Urinary bladder (tissue), 4 donors: ENCODE results near the gene DRG2. TPM values are rescaled to one million over a fixed set of nuclear protein-coding genes. Genes with fewer than 3 reads are reported as not detected.

Experiments
- DNase-seq: peaks from one replicate; pipeline ENCODE4 v3.0.0-alpha.2; 2015; ENCODE audit errors: extremely low spot score
- H3K27ac ChIP-seq: one replicate; pipeline ENCODE4 v1.5.1; 2013; ENCODE audit warnings: low read depth, mild to moderate bottlenecking, moderate library complexity
- H3K36me3 ChIP-seq: one replicate; pipeline ENCODE4 v1.6.1; 2013; ENCODE audit warnings: mild to moderate bottlenecking, moderate library complexity; ENCODE audit not compliant: insufficient read depth
- H3K4me1 ChIP-seq: one replicate; pipeline ENCODE4 v1.6.1; 2013; ENCODE audit warnings: mild to moderate bottlenecking, moderate library complexity; ENCODE audit not compliant: insufficient read depth
- H3K4me3 ChIP-seq: one replicate; pipeline ENCODE4 v1.5.1; 2013; ENCODE audit warnings: low read depth, low read length
- WGBS: extraction: QIAGEN DNeasy Blood & Tissue Kit; methylation state at CpG from one replicate; pipeline ENCODE4 v1.1.7; 2013; 5-methylcytosine and 5-hydroxymethylcytosine counted together
- polyA plus RNA-seq: library from polyadenylated mRNA; stranded (reverse); fragments of 200-250 nt; gene quantifications from one replicate; pipeline ENCODE4 v1.2.3, GENCODE V29; 2013
- total RNA-seq: library from RNA; depleted of rRNA; stranded (reverse); fragments of >200 nt; gene quantifications from one replicate; pipeline ENCODE4 v1.2.3, GENCODE V29; 2014
- donor health status: healthy with polysubstance abuse.
- donor health status: healthy.

Gene DRG2, protein sequence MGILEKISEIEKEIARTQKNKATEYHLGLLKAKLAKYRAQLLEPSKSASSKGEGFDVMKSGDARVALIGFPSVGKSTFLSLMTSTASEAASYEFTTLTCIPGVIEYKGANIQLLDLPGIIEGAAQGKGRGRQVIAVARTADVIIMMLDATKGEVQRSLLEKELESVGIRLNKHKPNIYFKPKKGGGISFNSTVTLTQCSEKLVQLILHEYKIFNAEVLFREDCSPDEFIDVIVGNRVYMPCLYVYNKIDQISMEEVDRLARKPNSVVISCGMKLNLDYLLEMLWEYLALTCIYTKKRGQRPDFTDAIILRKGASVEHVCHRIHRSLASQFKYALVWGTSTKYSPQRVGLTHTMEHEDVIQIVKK
- 20.3 TPM for total RNA-seq
- 35.9 TPM for polyA plus RNA-seq

DNA sequence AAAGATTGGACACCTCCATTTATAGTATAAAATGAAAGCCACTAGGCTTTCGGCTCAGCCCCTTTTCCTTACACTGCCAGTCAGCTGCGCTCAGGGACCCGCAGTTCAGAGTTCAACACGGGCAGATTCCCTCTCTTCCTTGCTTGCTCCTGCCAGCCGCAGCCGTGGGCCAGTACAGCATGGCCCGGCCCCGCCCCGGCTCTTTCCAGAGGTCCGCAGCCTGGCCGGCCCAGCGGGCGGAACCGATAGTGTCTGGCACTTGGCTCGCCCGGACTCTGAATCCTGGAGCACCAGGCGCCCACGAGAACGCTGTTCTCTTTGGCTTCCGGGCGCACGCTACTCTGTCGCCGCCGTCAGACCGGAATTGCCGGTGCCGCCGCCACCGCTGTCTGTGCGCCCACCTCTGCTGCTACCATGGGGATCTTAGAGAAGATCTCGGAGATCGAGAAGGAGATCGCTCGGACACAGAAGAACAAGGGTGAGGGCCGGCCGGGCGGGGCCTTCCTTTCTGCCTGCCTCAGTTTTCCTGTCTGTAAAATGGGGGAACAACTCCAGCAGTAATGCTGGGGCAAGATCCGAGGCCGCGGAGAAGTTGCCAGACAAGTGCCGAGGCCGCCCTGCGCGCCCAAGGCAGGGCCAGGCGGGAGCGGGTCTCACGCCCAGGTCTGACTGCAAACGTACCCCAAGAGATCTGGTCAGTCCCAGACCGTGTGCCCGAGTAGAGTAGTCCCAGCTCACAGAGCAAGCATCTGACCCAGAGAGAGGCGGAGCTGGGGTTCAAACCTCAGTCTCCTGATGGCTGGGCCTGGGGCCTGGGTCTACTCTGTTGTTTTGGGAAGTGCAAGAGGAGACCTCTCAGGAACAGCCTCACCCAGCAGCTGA, at the start of gene DRG2:
DRG2 (plus strand) TSS at position 339 of the 882 bp plus-strand sequence; CDS start at position 415, 76 bp downstream.
- Histone ChIP-seq H3K4me3 (peak within 1 kb of the TSS; percentile 71), H3K27ac (peak within 1 kb of the TSS; percentile 28), H3K36me3 (no peaks in the 10 kb centered on the region), H3K4me1 (no peaks in the 10 kb centered on the region)
- peak; percentile 76 for DNase-seq
- 1% methylated on average over 52 of the region's 52 CpGs for WGBS

DNA sequence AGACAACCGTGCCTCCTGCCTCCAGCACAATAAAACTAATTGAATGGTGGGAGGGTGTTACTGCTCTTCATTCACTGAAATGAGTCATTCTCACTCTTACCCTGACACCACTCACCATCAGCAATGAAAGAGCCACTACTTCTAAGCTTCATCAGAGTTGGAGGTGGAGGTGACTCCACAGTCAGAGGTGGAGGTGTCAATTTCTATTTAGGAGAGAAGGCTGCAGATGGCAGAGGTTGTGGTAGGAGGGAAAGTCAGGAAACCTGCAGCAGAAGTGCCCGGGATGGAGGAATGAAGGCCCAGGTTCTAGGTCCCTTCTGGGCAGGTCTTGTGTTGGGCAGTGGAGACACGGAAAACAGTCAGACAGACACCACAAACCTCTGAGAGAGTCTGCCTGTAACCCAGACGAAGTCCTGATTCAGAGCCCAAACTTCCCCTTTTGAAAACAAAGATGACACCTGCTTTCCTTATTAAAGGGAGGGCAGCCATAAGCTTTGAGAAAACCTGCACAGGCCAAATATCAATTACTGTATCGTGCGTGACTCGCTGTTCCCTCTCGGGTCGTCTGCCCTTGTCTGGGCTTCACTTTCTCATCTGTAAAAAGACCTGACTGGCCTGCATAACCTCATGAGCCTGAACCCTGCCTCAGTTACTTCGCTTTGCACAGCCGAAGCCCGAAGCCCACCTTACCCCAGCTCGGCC, 49.4 kb upstream of the DRG2 start:
- H3K4me1 ChIP-seq = no peaks in the 10 kb centered on the region
- H3K36me3 ChIP-seq = no peaks in the 10 kb centered on the region
- peak overlapping the region; percentile 94 for H3K4me3 ChIP-seq
- no peak overlapping the region for H3K27ac ChIP-seq
- DNase-seq = no peak
- WGBS = 5% methylated on average over 13 of the region's 13 CpGs

DNA sequence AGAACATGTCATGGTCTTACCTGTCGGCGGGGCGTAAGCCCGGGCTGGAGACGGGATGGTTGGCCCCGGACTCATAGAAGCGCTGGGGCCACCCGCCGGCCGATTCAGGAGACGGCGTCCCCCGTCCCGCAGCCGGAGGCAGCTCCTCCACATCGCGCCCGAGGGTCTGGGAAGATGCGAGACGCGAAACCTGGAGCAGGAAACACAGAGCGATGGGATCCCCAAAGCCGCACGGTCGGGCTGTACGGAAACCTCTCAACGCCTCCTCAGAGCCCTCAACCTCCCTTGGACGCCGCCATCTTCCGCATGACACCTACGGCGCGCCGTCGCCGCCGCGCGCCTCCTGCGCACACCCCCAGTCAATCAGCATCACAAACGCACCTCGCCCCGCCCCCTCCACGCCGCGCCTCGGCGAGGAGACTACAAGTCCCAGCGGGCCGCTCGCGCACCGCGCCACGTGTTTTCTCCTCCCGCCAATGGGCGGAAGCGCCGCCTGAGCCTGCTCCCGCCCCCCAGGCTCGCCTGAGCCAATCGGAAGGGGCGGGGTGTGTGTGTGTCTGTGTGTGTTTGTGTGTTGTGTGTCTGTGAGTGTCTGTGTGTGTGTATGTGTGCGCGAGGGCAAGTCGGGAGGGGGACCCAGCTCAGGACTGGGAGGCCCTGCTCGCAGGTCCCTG, 48.8 kb upstream of the DRG2 start, which contains the start of the genes ATPAF2 and GID4:
ATPAF2 (minus strand) TSS at position 308 of the 674 bp plus-strand sequence; CDS start at position 153, 155 bp downstream.
GID4 (plus strand) TSS at position 548 of the 674 bp plus-strand sequence; CDS start at position 605, 57 bp downstream.
- no peaks in the 10 kb centered on the region for H3K36me3 ChIP-seq
- H3K4me3 ChIP-seq = peak within 1 kb of the TSS; percentile 94
- H3K4me1 ChIP-seq = no peaks in the 10 kb centered on the region
- under 1% methylated on average over 67 of the region's 67 CpGs for WGBS
- H3K27ac ChIP-seq = peak within 1 kb of the TSS; percentile 56
- peak; percentile 95 for DNase-seq

DNA sequence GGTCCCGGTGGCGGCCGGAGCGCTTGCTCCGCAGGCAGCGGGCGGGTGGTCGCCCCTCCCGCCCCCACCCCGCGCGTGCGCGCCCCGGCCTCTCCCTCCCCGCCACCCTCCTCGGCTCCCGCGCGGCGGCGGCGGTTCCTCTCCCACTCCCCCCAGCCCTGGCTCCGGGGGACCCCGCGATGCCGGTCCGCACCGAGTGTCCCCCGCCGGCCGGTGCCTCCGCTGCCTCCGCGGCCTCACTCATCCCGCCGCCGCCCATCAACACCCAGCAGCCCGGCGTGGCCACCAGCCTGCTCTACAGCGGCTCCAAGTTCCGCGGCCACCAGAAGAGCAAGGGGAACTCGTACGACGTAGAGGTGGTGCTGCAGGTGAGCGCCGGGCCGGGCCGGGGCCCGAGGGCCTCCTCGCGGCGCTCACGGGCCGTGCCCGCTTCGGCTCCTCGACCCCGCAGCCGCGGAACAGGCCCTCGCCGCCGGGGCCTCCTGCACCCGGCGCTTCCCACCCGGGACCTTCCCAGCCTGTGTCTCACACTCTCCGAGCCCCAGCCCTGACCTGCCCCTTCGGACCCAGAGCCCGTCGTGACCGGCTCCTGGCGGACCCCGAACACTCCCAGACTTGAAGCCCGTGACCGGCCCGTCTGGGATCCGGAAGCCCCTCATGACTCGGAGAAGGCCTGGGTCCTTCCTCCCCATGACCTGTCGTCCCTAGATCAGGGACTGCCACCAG, 48.0 kb upstream of the DRG2 start:
- no peaks in the 10 kb centered on the region for H3K4me1 ChIP-seq
- H3K27ac ChIP-seq = peak overlapping the region; percentile 56
- DNase-seq = no peak
- peak overlapping the region; percentile 94 for H3K4me3 ChIP-seq
- under 1% methylated on average over 79 of the region's 81 CpGs for WGBS
- no peaks in the 10 kb centered on the region for H3K36me3 ChIP-seq

DNA sequence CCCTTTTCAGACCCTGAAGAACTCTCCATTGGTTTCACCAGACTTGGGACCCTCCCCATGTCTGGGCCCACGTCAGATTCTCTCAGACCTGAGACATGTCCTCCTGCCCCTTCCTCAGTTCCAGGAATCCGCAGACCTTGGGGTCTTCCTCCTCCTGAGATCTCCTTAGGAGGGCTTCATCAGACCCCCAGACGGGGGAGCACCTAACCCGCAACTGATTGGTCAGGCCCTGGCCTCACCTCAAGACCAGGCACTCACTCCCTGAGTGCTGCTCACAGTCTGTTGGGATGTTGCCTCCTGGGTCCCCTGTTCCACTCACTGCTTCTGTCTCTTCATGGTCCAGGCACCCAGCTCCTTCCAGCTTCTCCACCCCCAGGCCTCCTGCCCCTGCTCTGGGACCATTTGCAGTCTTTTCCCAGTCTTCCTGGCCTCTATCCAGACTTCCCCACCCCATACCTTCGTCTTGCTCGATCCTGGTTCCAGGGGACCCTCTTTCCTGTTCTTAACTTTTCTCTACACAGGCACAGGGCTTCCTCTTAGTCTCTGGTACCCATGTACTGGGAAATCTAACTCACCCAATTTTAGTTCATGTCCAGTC, 47.4 kb upstream of the DRG2 start:
- Histone ChIP-seq H3K36me3 (no peaks in the 10 kb centered on the region), H3K4me3 (peak overlapping the region; percentile 94), H3K27ac (no peak overlapping the region), H3K4me1 (no peaks in the 10 kb centered on the region)
- WGBS = 27% methylated on average over 6 of the region's 6 CpGs
- no peak for DNase-seq

DNA sequence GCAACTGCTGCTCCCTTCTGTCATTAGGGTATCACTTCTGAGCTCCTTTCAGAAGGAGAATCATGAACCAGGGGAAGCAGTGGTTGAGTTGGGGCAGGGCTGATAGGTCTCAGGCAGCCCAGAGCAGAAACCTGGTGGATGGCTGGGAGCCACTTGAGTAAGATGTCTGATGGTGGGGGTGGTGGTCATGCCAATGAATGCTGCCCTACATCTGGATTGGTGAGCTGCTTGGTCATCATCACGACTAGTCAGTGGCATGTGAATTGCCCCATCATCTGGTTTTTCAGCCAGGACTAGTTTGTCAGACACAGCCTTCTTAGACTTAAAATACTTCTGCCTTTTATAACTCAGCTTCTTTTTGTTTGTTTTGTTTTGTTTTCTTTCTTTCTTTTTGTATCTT, 46.0 kb upstream of the DRG2 start:
- 68% methylated on average over 1 of the region's 1 CpG for WGBS
- no peak overlapping the region for H3K4me3 ChIP-seq
- H3K4me1 ChIP-seq = no peaks in the 10 kb centered on the region
- no peaks in the 10 kb centered on the region for H3K36me3 ChIP-seq
- DNase-seq = no peak
- no peak overlapping the region for H3K27ac ChIP-seq

DNA sequence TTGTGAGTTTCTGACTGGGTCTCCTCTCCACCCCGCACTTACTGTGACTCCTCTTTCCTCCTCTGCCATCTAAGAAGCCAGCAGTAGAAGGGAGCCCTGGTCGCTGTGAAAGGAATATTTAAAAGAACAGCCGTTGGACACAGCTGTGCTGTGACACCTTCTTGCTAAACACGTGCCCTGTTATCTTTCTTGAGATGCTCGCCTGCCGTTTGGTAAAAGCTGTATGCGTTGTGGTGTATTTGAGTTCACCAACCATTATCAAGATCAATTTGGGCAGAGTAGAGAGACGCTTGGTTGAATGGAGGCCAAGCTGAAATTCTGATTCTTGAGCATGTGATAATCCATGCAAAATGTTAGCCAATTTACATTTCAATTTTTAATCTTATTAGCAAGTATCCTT, 44.8 kb upstream of the DRG2 start:
- no peak overlapping the region for H3K4me3 ChIP-seq
- no peak overlapping the region for H3K27ac ChIP-seq
- peaks cover 1% of the 10 kb centered on the region for H3K36me3 ChIP-seq
- WGBS = 81% methylated on average over 8 of the region's 8 CpGs
- no peaks in the 10 kb centered on the region for H3K4me1 ChIP-seq
- no peak for DNase-seq

DNA sequence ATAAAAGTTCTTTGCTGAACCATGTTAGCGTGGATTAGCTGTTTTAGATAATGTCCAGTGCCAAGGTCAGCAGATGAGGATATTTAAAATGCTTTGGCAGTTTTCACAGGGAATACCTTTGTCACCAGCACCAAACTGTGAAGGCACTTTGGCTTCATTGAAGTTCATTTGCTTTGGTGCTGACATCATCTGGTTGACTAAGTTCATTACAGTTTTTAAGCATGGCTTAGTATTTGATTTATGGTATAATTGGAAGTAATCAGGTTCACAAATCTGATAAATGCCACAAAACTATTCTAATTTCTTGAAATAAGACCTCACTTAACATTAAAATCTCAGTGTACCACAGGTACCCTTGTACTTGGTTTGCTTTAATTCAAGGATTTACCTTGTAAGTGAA, 44.3 kb upstream of the DRG2 start:
- no peaks in the 10 kb centered on the region for H3K4me1 ChIP-seq
- DNase-seq = no peak
- H3K27ac ChIP-seq = no peak overlapping the region
- peaks cover 1% of the 10 kb centered on the region for H3K36me3 ChIP-seq
- H3K4me3 ChIP-seq = no peak overlapping the region
- WGBS = 73% methylated on average over 1 of the region's 1 CpG

DNA sequence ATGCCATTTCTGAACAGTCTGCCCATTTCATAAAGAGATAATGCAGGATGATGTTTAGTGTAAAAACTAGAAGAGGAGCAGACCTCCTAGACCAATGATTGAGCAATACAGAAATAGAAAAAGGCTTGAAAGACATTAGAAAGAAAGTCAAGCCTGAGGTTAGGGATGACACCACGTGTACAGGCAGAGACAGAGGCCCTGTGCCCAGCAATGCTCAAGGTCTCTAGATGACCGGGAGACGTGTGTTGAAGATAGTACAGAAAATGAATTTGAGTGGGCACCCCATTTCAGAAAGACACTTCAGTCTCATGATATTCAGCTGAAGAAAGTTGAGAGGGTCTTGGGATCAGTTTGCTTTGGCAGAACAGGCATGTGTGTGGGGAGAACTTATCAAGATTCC, 43.1 kb upstream of the DRG2 start:
- 92% methylated on average over 3 of the region's 3 CpGs for WGBS
- no peaks in the 10 kb centered on the region for H3K4me1 ChIP-seq
- no peak overlapping the region for H3K4me3 ChIP-seq
- H3K27ac ChIP-seq = no peak overlapping the region
- H3K36me3 ChIP-seq = peaks cover 1% of the 10 kb centered on the region
- DNase-seq = no peak

DNA sequence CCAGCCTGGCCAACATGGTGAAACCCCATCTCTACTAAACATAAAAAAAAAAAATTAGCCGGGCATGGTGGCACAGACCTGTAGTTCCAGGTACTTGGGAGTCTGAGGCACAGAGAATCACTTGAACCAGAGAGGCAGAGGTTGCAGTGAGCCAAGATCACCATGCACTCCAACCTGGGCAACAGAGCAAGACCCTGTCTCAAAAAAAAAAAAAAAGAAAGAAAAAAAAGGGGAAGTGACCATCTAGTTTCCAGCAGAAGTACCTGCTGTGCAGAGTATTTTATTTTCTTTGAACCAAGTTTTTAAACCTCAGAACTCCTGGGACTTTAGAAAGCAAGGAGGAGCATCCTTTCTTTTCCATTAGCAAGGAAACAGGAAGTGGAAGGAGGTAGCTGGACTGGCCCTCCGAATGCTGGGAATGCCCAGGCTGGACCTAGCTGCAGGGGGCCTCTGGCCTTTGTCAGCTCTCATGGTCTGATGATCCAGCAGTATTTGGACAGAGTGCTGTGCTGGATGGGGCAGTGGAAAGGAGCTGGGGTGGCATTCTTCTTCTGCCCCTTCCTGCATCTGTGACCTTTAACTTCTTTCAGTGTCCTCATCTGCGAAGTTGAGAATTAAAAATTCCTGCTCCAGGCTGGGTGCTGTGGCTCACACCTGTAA, 41.9 kb upstream of the DRG2 start:
- Histone ChIP-seq H3K27ac (no peak overlapping the region), H3K36me3 (peaks cover 1% of the 10 kb centered on the region), H3K4me3 (no peak overlapping the region), H3K4me1 (no peaks in the 10 kb centered on the region)
- no peak for DNase-seq
- 85% methylated on average over 3 of the region's 3 CpGs for WGBS

DNA sequence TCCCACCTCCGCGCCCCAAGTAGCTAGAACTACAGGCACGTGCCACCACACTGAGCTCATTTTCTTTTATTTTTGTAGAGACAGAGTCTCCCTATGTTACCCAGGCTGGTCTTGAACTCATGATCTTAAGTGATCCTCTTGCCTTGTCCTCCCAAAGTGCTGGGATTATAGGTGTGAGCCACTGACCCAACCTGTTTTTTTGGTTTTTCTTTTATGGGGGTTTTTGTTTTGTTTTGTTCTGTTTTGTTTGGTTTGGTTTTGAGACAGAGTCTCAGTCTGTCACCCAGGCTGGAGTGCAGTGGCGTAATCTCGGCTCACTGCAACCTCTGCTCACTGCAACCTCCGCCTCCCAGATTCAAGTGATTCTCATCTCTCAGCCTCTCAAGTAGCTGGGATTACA, 32.2 kb upstream of the DRG2 start:
- Histone ChIP-seq H3K4me3 (no peak overlapping the region), H3K4me1 (no peaks in the 10 kb centered on the region), H3K36me3 (peaks cover 2% of the 10 kb centered on the region), H3K27ac (no peak overlapping the region)
- no peak for DNase-seq
- 93% methylated on average over 6 of the region's 6 CpGs for WGBS

DNA sequence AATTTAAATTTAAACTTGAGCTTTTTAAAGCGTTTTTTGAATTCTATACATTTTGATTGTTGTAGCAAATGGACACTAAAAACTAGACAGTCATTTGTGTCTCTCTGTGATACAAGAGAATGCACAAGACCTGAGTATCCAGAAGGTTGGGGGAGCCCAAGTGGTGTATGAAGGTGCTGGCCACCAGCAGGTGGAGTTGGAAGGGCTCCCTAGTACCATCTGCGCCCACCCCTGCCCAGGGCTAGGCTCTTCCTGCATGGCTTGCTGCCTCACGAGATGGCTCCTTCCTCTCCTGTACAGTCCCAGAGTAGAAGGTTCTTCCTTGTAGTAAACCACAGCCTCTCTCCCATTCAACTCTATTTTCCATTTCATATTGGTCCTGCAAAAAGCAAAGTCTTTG, 31.5 kb upstream of the DRG2 start:
- Histone ChIP-seq H3K27ac (no peak overlapping the region), H3K36me3 (peaks cover 2% of the 10 kb centered on the region), H3K4me1 (no peaks in the 10 kb centered on the region), H3K4me3 (no peak overlapping the region)
- DNase-seq = no peak
- WGBS = 90% methylated on average over 3 of the region's 3 CpGs
